ENCODE measurements around the gene BLOC1S3. TPM values are rescaled to one million over a fixed set of nuclear protein-coding genes. Genes with fewer than 3 reads are reported as not detected.

Gene BLOC1S3
- total RNA-seq, 1 experiment from 2014 or later: 4.0 TPM

GRCh38 chr19:45182758-45183157 is 4.2 kb downstream of the BLOC1S3 start:
- no peak for DNase-seq (ENCODE audit: low read depth)

DNA sequence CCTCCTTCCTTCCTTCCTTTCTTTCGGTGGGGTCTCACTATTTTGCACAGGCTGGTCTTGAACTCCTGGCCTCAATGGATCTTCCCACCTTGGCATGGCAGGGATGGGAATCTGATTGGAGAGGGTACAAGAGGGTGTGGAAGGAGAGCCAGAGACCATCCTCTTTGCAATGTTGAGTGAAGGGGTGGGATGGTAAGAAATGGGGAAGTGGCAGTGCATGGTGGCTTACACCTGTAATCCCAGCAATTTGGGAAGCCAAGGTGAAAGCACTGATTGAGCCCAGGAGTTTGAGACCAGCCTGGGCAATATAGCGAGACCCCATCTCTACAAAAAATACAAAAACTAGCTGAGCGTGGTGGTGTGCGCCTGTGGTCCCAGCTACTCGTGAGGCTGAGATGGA is 5.5 kb downstream of the BLOC1S3 start:
- no peak for DNase-seq (ENCODE audit: low read depth)

GRCh38 chr19:45186509-45187334 is 8.1 kb downstream of the BLOC1S3 start:
- DNase-seq (ENCODE audit: low read depth): no peak

DNA sequence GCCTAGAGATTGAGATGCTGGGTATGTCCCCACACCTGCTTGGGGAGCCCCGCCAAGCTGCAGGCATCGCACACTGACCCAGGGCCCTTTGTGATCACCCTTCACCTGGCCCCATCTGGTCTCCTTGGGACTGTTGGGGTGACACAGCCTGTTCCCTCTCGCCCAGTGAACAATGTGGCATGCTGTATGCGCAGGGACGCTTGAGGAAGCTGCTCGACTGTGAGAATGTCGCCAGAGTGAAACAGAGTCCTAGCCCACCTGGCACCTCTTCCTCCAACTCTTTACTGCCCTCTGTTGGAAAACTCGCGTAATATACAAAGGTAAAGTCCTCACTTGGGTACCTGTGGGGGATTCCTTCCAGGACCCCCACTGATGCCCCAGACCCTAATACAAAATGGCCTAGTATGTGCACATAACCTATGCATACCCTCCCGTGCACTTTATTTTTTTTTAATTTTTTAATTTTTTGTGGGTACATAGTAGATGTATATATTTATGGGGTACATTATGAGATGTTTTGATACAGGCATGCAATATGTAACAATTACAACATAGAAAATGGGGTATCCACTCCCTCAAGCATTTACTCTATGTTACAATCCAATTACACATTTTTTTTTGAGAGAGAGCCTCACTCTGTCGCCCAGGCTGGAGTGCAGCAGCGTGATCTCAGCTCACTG is 9.0 kb downstream of the BLOC1S3 start:
- no peak for DNase-seq (ENCODE audit: low read depth)

DNA sequence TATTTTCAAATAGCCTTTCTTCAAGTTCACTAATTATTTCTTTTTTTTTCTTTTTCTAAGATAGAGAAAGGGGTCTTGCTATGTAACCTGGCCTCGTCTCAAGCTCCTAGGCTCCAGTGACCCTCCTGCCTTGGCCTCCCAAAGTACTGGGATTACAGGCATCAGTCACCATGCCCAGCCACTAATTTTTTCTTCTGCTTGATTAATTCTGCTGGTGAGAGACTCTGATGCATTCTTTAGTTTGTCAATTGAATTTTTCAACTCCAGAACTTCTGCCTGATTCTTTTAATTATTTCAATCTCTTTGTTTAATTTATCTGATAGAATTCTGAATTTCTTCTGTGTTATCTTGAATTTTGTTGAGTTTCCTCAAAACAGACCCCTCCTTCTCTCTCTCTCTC is 11.4 kb downstream of the BLOC1S3 start:
- DNase-seq (ENCODE audit: low read depth): no peak

DNA sequence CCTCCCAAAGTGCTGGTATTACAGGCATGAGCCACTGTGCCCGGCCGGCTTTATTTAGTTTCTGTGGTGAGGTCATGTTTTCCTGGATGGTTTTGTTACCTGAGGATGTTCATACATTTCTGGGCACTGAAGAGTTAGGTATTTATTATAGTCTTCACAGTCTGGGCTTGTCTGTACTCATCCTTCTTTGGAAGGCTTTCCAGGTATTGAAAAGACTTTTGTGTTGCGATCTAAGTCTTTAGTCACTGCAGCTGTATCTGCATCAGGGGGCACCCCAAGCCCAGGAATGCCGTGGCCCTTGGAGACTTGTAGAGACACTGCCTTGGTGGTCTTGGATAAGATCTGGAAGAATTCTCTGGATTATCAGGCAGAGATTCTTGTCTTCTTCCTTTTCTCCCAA is 12.8 kb downstream of the BLOC1S3 start:
- no peak for DNase-seq (ENCODE audit: low read depth)

DNA sequence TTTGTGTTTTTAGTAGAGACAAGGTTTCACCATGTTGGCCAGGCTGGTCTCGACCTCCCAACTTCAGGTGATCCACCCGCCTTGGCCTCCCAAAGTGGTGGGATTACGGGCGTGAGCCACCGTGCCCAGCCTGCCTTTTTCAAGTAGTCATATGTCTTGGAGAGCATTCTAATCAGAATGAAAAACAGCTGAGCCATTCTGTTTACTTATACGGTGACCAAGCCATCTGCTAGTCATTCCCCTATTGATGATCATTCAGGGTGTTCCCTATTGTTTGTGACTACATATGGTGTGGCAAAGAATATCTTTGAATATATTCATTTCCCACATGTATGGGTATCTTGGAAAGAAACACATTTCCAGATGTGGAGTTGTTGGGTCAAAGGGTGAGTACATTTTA is 17.2 kb downstream of the BLOC1S3 start:
- DNase-seq (ENCODE audit: low read depth): no peak

GRCh38 chr19:45200568-45200967 is 22.0 kb downstream of the BLOC1S3 start:
- DNase-seq (ENCODE audit: low read depth): peak; percentile 58

DNA sequence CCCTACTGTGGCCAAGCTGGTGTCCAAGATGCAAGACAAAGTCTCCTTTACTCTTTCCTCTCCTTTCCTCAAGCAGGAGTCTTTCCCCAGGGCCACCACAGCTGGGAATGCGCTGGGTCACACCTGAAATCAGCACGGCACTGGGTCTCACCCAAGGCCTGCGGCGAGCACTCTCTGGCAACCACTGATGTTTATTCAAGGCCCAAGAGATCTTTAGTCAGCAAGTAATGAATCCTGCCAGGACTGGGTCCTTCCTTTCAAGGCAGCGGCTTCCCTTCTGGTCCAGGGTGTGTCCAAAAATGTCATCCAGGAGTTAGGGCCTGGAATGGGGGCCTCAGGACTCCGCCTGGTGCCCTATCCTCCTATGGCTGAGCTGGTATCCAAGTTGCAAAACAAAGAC is 24.1 kb downstream of the BLOC1S3 start:
- no peak for DNase-seq (ENCODE audit: low read depth)

DNA sequence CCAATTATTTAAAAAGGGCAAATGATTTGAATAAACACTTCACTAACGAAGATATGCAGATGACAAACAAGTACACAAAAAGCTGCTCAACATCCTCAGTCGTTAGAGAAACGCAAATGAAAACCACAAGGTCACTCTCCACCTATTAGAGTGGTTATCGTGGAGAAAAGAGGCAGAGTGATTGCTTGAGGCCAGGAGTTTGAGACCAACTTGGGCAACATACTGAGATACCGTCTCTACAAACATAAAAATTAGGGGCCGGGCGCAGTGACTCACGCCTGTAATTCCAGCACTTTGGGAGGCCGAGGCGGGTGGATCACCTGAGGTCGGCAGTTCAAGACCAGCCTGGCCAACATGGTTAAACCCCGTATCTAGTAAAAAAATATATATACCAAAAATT is 27.2 kb downstream of the BLOC1S3 start:
- DNase-seq (ENCODE audit: low read depth): no peak

DNA sequence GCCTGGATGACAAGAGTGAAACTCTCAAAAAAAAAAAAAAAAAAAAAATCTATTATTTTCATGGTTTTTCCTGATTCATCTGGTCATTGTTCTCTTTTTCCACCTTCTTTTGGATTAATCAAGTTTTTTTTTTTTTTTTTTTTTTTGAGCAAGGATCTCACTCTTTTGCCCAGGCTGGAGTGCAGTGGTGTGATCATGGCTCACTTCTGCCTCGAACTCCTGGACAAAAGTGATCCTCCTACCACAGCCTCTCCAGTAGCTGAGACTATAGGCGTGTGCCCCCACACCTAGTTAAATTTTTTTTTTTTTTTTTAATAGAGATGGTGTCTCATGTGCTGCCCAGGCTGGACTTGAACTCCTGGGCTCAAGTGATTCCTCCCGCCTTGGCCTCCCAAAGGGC is 27.7 kb downstream of the BLOC1S3 start:
- no peak for DNase-seq (ENCODE audit: low read depth)

DNA sequence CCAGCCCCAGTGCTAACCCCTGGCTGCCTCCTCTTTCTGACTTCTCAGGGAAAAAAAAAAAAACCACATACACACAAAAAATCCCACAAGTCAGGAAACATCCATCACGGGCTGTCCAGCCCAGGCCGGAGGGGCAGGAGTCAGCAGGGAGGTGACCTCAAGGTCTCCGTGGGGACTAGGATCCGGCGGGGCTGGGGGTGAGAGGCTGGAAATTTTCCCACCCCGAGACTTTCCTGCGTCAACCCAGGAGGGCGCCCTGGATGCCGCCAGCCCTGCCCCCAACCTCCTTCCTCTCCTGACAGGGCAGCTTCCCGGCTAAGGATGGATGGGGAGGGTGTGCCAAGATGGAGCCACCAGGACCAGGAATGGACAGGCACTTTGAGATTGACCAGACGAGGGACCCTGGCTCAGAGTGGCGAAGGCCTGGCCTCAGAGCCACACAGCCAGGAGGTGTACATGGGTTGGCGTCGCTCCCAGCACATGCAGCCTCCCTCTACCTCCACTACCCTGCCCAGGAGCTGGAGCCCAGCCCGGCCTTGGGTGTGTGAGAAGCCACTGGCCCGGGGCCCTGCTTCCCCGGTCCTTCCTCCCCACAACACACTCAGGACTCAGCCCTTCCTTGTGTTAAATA is 33.3 kb downstream of the BLOC1S3 start:
- peak; percentile 76 for DNase-seq (ENCODE audit: low read depth)

DNA sequence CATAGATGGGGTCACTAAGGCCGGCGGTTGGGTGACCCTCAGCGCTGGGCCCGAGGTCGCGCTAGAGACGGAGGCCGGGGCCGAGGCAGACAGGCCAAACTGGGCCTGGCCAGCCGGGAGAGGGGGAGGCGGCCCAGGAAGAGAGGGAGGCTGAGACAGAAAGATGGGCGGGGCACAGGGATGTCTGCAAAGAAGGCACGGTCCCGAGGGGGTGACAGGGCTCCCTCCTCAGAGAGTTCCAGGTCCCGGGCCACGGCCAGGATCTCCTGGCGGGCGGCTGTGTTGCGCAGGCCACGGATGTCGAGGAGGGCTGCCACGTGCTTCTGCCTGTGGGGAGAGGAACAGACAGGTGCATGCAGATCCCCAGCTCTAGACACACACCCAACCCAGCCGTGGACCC is 34.4 kb downstream of the BLOC1S3 start:
- no peak for DNase-seq (ENCODE audit: low read depth)

GRCh38 chr19:45215391-45216191 is 37.0 kb downstream of the BLOC1S3 start:
- DNase-seq (ENCODE audit: low read depth): no peak

GRCh38 chr19:45216667-45217066 is 38.1 kb downstream of the BLOC1S3 start:
- no peak for DNase-seq (ENCODE audit: low read depth)

- no peak for DNase-seq (ENCODE audit: low read depth)
These were observed 38.8 kb downstream of the BLOC1S3 start for GRCh38 chr19:45217193-45217956.

DNA sequence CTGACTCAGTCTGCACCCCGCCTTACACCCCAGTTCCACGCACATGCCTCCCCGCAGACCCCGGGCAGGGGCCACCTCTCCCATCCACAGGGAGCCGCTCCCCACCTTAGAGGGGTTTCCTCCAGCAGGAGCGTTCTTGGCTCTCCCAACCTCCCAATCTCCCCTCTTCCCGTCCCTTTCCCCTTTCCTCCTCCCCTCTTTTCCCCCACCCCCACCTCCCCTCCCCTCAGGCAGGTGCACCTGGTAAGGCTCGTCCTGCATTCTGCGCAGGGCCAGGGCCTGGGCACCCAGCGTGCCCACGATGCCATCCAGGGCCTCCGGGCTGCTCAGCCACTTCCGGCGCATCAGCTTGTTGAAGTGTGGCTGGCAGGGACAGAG is 39.4 kb downstream of the BLOC1S3 start:
- no peak for DNase-seq (ENCODE audit: low read depth)

DNA sequence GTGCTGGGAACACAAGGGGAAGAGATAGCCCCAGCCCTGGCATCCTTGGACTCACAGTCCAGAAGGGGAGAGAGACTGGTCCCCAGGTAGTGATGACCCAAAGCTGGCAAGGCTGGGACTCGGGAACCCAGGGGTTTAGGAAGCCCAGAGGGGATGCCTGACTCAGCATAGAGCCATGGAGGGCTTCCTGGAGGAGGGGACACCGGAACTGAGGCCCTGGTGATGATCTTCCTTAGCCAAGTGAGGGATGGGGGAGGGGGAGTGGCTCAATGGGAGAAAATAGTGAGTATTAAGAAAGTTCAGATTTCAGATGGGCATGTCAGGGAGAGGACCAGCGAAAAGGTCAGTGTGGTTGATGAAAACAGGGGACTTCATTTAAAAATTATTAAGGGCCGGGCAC is 39.8 kb downstream of the BLOC1S3 start:
- DNase-seq (ENCODE audit: low read depth): no peak

DNA sequence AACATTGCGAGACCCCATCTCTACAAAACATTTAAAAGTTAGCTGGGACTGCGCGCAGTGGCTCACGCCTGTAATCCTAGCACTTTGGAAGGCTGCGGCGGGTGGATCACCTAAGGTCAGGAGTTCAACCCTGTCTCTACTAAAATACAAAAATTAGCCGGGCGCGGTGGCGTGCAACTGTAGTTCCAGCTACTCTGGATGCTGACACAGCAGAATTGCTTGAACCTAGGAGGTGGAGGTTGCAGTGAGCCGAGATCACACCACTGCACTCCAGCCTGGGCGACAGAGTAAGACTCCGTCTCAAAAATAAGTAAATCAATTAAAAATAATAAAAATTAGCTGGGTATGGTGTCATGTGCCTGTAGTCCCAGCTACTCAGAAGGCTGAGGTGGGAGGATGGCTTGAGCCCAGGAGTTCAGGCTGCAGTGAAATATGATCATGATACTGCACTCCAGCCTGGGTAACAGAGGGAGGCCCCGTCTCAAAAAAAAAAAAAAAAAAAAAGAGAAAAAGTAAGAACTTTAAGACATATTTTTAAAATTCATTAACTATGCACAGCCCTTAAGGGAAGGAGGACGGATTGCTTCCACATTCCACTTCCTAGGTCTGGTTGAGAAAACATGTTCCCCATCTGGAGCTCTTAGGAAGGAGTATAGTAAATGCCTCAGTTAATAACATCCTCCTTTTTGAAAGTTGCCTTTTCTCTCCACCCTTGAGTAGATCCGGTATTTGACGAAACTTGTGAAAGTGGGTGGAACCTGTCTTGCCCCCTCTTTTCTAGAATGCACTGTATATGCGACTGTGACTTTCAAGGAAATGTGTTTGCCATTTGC is 40.5 kb downstream of the BLOC1S3 start:
- no peak for DNase-seq (ENCODE audit: low read depth)

GRCh38 chr19:45222724-45223123 is 44.1 kb downstream of the BLOC1S3 start:
- no peak for DNase-seq (ENCODE audit: low read depth)

All from RPMI7951 (cell line).